WTC11 (cell line): ENCODE results near the gene PLPPR5. TPM values are rescaled to one million over a fixed set of nuclear protein-coding genes. Genes with fewer than 3 reads are reported as not detected.
A peak's percentile ranks its signal among the peaks of the same experiment; 100 is the strongest.

ENCODE experiments used
- ATAC-seq: fragments of 200-7000 bp; cut with Tn5 transposase; 2 replicates; pipeline ENCODE4 v1.10.0; 2021; ENCODE audit warnings: mild to moderate bottlenecking, moderate library complexity
- CTCF ChIA-PET: fragments of 300-600 bp; sonication (Branson Sonifier 250); formaldehyde crosslinking; loops from one replicate; lab custom pipeline; 2021; ENCODE audit warnings: antibody characterized with exemption; lab: Charles Lee
- POLR2A ChIA-PET: fragments of 350-600 bp; sonication (Branson Sonifier 250); formaldehyde crosslinking; loops from one replicate; lab custom pipeline; 2021; ENCODE audit warnings: antibody characterized with exemption; lab: Charles Lee
- DNase-seq: peaks from one replicate; pipeline ENCODE4 v3.0.0; 2021; ENCODE audit warnings: low spot score
- H3K27ac Mint-ChIP-seq: 2 replicates; pipeline ENCODE4 v1.8.0; 2021; ENCODE audit warnings: mixed read lengths
- H3K27me3 Mint-ChIP-seq: 2 replicates; pipeline ENCODE4 v1.8.0; 2021; ENCODE audit warnings: low read depth, mild to moderate bottlenecking, moderate library complexity, mixed read lengths
- H3K36me3 Mint-ChIP-seq: 2 replicates; pipeline ENCODE4 v1.8.0; 2021; ENCODE audit warnings: mixed read lengths
- H3K4me1 Mint-ChIP-seq: 2 replicates; pipeline ENCODE4 v1.8.0; 2022; ENCODE audit warnings: mixed read lengths
- H3K4me3 Mint-ChIP-seq: 2 replicates; pipeline ENCODE4 v1.8.0; 2021; ENCODE audit warnings: mild to moderate bottlenecking, moderate library complexity, mixed read lengths
- H3K9me3 Mint-ChIP-seq: 2 replicates; pipeline ENCODE4 v1.8.0; 2021; ENCODE audit warnings: mixed read lengths
- CBFB ChIP-seq: sonication (generic); formaldehyde crosslinking; IDR thresholded peaks from 2 replicates; pipeline ENCODE4 v1.8.1; 2022; ENCODE audit warnings: mild to moderate bottlenecking, low read depth, missing genetic modification reagents
- CTCF ChIP-seq: fragments of 200-600 bp; IDR thresholded peaks from 2 replicates; pipeline ENCODE4 v1.8.0; 2022; ENCODE audit warnings: antibody characterized with exemption
- E2F4 ChIP-seq: sonication (generic); formaldehyde crosslinking; IDR thresholded peaks from 2 replicates; pipeline ENCODE4 v1.8.1; 2022; ENCODE audit warnings: low read depth, mild to moderate bottlenecking, moderate library complexity, missing genetic modification reagents, borderline replicate concordance
- HMGXB4 ChIP-seq: sonication (generic); formaldehyde crosslinking; IDR thresholded peaks from 2 replicates; pipeline ENCODE4 v1.8.1; 2023; ENCODE audit warnings: mild to moderate bottlenecking, moderate library complexity, missing genetic modification reagents
- JUN ChIP-seq: sonication (generic); formaldehyde crosslinking; IDR thresholded peaks from 2 replicates; pipeline ENCODE4 v1.8.0; 2023; ENCODE audit warnings: mild to moderate bottlenecking, missing genetic modification reagents
- NFE2L1 ChIP-seq: sonication (generic); formaldehyde crosslinking; IDR thresholded peaks from 2 replicates; pipeline ENCODE4 v1.8.1; 2023; ENCODE audit warnings: missing genetic modification reagents
- OVOL2 ChIP-seq: fragments of 250-450 bp; sonication (Bioruptor Pico); IDR thresholded peaks from 2 replicates; pipeline ENCODE4 v1.9.0; 2021; ENCODE audit warnings: mild to moderate bottlenecking, borderline replicate concordance
- RORB ChIP-seq: fragments of 250-450 bp; sonication (Bioruptor Pico); IDR thresholded peaks from 2 replicates; pipeline ENCODE4 v1.9.0; 2021; ENCODE audit warnings: mild to moderate bottlenecking
- SMAD4 ChIP-seq: sonication (generic); formaldehyde crosslinking; IDR thresholded peaks from 2 replicates; pipeline ENCODE4 v1.8.0; 2022; ENCODE audit warnings: mild to moderate bottlenecking, missing genetic modification reagents
- TEAD4 ChIP-seq: sonication (generic); formaldehyde crosslinking; IDR thresholded peaks from 2 replicates; pipeline ENCODE4 v1.8.0; 2022; ENCODE audit warnings: mild to moderate bottlenecking, missing genetic modification reagents
- TP53 ChIP-seq: sonication (generic); formaldehyde crosslinking; IDR thresholded peaks from 2 replicates; pipeline ENCODE4 v1.8.1; 2023; ENCODE audit warnings: mild to moderate bottlenecking, missing genetic modification reagents
- USF1 ChIP-seq: sonication (generic); formaldehyde crosslinking; IDR thresholded peaks from 2 replicates; pipeline ENCODE4 v1.8.0; 2022; ENCODE audit warnings: mild to moderate bottlenecking, missing genetic modification reagents
- ZNF317 ChIP-seq: sonication (generic); formaldehyde crosslinking; IDR thresholded peaks from 2 replicates; pipeline ENCODE4 v1.8.1; 2023; ENCODE audit warnings: low read depth, mild to moderate bottlenecking, moderate library complexity, missing genetic modification reagents, borderline replicate concordance
- ZNF416 ChIP-seq: fragments of 250-450 bp; sonication (Bioruptor Pico); IDR thresholded peaks from 2 replicates; pipeline ENCODE4 v1.9.0; 2021; ENCODE audit warnings: mild to moderate bottlenecking, inconsistent platforms
- total RNA-seq: library from RNA; stranded (reverse); gene quantifications from 3 replicates; pipeline ENCODE4 v1.2.3, GENCODE V29; 2021
- TF ChIP-seq, protein P1 (sequence below): sonication (generic); formaldehyde crosslinking; IDR thresholded peaks from 2 replicates; pipeline ENCODE4 v1.8.1; 2023; ENCODE audit warnings: mild to moderate bottlenecking, missing genetic modification reagents
- TF ChIP-seq, protein P2 (sequence below): fragments of 250-450 bp; sonication (Bioruptor Pico); IDR thresholded peaks from 2 replicates; pipeline ENCODE4 v1.9.0; 2021; ENCODE audit warnings: mild to moderate bottlenecking, borderline replicate concordance

Gene PLPPR5
- total RNA-seq, 1 experiment from 2014 or later: 1.6 TPM

GRCh38 chr1:98992844-98993243, 11.8 kb downstream of the PLPPR5 start:
- no peak for DNase-seq
- Mint-ChIP-seq H3K4me1 (peaks cover 13% of the 10 kb centered on the region), H3K27ac (no peak overlapping the region), H3K27me3 (no peaks in the 10 kb centered on the region), H3K36me3 (no peaks in the 10 kb centered on the region), H3K4me3 (no peak overlapping the region), H3K9me3 (no peaks in the 10 kb centered on the region)
- TF ChIP-seq ZNF416 (CRISPR knock-in tag) (no peak), OVOL2 (CRISPR knock-in tag) (no peak), NFE2L1 (no peak), JUN (CRISPR knock-in tag) (no peak), TP53 (no peak), TEAD4 (no peak), ZNF317 (CRISPR knock-in tag) (no peak), E2F4 (no peak), SMAD4 (CRISPR knock-in tag) (no peak), RORB (no peak)
- TF ChIP-seq, protein P1, sequence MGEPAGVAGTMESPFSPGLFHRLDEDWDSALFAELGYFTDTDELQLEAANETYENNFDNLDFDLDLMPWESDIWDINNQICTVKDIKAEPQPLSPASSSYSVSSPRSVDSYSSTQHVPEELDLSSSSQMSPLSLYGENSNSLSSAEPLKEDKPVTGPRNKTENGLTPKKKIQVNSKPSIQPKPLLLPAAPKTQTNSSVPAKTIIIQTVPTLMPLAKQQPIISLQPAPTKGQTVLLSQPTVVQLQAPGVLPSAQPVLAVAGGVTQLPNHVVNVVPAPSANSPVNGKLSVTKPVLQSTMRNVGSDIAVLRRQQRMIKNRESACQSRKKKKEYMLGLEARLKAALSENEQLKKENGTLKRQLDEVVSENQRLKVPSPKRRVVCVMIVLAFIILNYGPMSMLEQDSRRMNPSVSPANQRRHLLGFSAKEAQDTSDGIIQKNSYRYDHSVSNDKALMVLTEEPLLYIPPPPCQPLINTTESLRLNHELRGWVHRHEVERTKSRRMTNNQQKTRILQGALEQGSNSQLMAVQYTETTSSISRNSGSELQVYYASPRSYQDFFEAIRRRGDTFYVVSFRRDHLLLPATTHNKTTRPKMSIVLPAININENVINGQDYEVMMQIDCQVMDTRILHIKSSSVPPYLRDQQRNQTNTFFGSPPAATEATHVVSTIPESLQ: no peak
- ChIA-PET POLR2A (no interaction called here), CTCF (no interaction called here)
- ATAC-seq: no peak

DNA sequence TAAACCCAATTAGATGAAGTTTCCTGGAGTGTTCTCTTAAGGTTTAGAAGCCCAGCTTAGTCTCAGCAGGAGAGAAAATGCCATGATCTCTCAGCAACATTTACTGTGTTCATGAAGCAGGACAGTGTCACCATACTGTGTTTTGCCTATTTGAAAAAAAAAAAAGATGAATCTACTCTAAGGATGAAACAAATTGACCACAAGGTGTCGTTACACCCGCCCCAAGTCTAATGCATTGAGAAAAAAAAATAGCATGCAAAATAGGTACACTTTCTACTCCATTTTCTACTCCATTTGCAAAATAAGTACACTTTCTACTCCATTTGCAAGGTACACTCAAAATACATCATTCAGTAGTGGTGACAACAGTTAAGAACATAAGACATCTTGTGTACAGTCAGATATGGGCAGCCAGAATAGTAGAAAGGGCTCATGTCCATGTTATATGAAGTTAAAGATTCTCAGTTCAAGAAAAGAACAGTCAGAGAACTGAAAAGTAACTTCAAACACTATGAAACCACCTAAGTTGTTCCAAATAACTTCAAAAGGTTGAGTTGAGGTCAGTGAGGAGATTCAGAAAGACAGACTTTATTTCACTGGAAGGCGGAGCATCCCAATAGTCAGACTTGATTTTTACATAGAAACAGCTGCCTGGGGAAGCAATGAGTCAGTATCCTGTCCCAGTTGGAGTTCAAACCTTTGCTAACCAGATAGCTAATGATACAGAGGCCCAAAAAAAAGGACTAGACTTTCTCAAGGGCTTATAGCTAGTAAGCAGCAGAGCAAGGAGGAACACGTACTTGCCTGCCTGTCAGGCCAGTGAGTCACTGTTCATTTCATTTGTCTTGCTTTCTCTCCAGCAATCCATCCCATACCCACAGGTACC, 13.3 kb downstream of the PLPPR5 start:
- CTCF ChIA-PET: interaction anchor here (0.6 to 1.2 kb wide), 8 partner anchors 12 to 297 kb away, joined by 3 to 6 read pairs (median 4); no protein-coding TSS in a partner anchor

DNA sequence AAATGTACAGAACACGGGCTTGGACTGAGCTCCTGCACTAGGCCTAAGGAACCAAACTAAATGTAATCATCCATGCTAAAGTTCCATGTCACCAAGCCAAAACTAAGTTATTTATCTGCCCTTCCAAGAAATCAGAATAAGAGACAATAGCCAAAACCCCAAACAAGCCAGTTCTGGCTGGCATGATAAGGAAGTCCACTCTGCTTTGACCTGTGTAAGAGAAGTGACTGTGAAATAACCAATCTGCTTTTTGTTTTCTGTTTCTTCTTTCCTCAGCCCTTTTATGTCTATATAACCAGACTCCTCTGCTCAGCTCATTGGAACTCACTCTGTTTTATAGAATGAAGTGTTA, 15.1 kb downstream of the PLPPR5 start:
- Mint-ChIP-seq H3K36me3 (no peaks in the 10 kb centered on the region), H3K4me1 (peaks cover 17% of the 10 kb centered on the region), H3K4me3 (no peak overlapping the region), H3K27me3 (no peaks in the 10 kb centered on the region), H3K9me3 (no peaks in the 10 kb centered on the region; the same call in 1 of the 2 replicates), H3K27ac (no peak overlapping the region)
- ChIA-PET CTCF (no interaction called here), POLR2A (no interaction called here)
- DNase-seq (no peak), ATAC-seq (no peak)
- TF ChIP-seq, protein P2, sequence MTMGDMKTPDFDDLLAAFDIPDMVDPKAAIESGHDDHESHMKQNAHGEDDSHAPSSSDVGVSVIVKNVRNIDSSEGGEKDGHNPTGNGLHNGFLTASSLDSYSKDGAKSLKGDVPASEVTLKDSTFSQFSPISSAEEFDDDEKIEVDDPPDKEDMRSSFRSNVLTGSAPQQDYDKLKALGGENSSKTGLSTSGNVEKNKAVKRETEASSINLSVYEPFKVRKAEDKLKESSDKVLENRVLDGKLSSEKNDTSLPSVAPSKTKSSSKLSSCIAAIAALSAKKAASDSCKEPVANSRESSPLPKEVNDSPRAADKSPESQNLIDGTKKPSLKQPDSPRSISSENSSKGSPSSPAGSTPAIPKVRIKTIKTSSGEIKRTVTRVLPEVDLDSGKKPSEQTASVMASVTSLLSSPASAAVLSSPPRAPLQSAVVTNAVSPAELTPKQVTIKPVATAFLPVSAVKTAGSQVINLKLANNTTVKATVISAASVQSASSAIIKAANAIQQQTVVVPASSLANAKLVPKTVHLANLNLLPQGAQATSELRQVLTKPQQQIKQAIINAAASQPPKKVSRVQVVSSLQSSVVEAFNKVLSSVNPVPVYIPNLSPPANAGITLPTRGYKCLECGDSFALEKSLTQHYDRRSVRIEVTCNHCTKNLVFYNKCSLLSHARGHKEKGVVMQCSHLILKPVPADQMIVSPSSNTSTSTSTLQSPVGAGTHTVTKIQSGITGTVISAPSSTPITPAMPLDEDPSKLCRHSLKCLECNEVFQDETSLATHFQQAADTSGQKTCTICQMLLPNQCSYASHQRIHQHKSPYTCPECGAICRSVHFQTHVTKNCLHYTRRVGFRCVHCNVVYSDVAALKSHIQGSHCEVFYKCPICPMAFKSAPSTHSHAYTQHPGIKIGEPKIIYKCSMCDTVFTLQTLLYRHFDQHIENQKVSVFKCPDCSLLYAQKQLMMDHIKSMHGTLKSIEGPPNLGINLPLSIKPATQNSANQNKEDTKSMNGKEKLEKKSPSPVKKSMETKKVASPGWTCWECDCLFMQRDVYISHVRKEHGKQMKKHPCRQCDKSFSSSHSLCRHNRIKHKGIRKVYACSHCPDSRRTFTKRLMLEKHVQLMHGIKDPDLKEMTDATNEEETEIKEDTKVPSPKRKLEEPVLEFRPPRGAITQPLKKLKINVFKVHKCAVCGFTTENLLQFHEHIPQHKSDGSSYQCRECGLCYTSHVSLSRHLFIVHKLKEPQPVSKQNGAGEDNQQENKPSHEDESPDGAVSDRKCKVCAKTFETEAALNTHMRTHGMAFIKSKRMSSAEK: no peak
- TF ChIP-seq CBFB (CRISPR knock-in tag) (no peak), HMGXB4 (CRISPR knock-in tag) (no peak)

More for the DNA sequence above, 13.3 kb downstream of the PLPPR5 start:
- POLR2A ChIA-PET: no interaction called here
- ATAC-seq (peak; percentile 81), DNase-seq (no peak)
- Mint-ChIP-seq H3K4me1 (peaks cover 17% of the 10 kb centered on the region), H3K9me3 (no peaks in the 10 kb centered on the region), H3K27me3 (no peaks in the 10 kb centered on the region), H3K36me3 (no peaks in the 10 kb centered on the region), H3K4me3 (no peak overlapping the region), H3K27ac (no peak overlapping the region)
- TF ChIP-seq CTCF (peak; percentile 41; the same call in 1 of the 2 replicates), USF1 (CRISPR knock-in tag) (no peak)
